GM18511 (cell line): ENCODE measurements around the gene ECT2.
"Not testable (repeated sequence)": the region's sequence is repeated elsewhere in the genome, so short reads cannot be mapped to it uniquely, and the experiment has no call there.

Experiments used
- ATAC-seq: cut with Tn5 transposase; IDR thresholded peaks from one replicate; pipeline ENCODE4 v1.9.1; 2021; ENCODE audit warnings: mild to moderate bottlenecking, moderate library complexity; ENCODE audit not compliant: unreplicated experiment

Gene ECT2

DNA sequence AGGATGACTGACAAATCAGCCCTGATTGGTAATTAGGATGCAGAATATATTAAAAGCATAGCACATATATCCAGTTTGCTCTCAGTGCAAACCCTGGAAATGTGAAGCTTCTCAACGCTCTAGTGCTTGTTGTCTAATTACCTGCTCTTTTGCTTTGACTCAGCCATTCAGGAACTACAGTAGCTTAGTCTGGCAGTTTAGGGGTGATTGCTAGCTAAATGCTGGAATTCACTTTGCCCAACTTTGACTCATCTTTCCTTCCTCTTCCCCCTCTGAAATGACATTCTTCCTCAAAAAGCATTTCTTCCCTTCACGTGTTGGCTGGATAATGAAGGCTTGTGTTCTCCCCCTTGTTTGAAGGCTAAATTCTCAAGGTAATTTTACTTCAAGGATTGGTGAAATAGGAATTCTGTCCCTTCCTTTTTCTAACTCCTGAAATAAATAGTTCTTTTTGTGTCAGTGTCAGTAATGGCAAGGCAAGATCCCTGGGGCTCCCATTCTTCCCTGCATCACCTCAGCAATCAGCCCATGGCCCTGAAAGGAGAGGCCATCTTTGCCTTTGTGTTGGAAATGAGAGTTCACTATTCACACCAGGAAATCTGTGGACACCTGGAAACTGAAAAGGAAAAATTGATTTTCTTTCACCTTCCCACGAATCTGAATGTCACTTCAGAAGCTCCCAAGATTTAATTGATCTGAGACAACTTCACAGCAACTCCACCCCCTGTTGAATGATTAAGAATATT lies 103.6 kb downstream of the ECT2 start:
- no peak for ATAC-seq

DNA sequence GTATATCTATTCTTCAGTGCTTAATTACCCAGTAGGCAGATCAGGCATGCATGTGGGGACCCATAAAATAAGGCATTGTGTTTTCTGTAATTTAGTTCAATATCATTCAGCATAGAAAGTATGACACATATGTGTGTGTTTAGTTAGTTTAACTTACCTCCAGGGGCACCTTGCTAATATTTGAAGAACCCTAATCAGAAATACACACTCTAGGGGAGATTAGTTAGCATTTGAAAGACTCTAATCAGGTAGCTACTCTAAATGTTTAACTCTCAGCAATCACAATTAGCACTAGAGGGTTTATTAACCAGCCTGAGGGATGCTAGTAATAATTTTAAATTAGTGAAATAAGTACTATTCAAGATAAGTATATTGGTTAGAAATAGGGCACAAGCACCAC lies 104.5 kb downstream of the ECT2 start:
- ATAC-seq = no peak

GRCh38 chr3:172856795-172857742 lies 106.5 kb downstream of the ECT2 start:
- ATAC-seq = no peak

- no peak for ATAC-seq
Observed at GRCh38 chr3:172859041-172859440, 108.5 kb downstream of the ECT2 start.

GRCh38 chr3:172866726-172867350 lies 116.3 kb downstream of the ECT2 start:
- not testable (repeated sequence) for ATAC-seq

DNA sequence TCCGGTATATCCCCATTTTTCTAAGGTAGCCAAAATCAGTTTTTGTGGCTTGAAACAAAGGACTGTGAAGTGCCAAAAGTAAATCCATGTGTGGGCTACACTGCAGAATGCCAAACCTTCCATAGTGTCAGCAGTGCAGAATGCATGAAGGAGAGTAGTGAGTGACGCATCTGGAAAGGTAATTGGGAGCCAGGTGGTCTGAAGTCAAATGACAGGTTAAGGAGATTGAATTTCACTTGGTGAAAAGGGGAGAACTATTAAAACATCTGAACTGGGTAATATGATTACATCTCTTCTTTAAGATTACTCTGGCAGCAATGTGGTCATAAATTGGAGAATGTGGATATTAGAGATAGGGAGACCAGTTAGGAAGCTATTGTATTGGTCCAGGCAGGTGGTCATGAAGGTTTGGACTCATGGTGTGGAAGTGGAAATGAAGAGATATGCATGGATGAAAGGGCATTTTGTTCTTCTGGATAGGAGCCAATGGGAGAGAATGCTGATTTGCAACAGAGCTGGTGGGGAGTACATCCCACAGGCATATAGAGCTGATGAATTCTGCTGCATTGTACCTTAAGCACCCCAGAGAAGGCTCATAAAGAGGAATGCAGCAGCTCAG lies 118.2 kb downstream of the ECT2 start:
- ATAC-seq = no peak

- ATAC-seq = no peak
Observed at GRCh38 chr3:172869368-172869771, 118.8 kb downstream of the ECT2 start.

- no peak for ATAC-seq
Observed at GRCh38 chr3:172869784-172870518, 119.4 kb downstream of the ECT2 start.
